HepG2 (cell line): ENCODE data around the gene ULK4. TPM values are rescaled to one million over a fixed set of nuclear protein-coding genes. Genes with fewer than 3 reads are reported as not detected.

Experiments
- ELF3 ChIP-seq: IDR thresholded peaks from 2 replicates; pipeline ENCODE4 v1.6.1; 2016; ENCODE audit warnings: missing genetic modification reagents, missing compliant biosample characterization
- GZF1 ChIP-seq: sonication (generic); formaldehyde crosslinking; IDR thresholded peaks from 2 replicates; pipeline ENCODE4 v1.5.1; 2020; ENCODE audit warnings: mild to moderate bottlenecking, missing genetic modification reagents
- HDAC2 ChIP-seq: sonication (generic); formaldehyde crosslinking; IDR thresholded peaks from 2 replicates; pipeline ENCODE4 v1.4.0; 2020; ENCODE audit warnings: missing genetic modification reagents
- RARA ChIP-seq: IDR thresholded peaks from 2 replicates; pipeline ENCODE4 v1.6.1; 2016; ENCODE audit warnings: missing genetic modification reagents, missing compliant biosample characterization
- ZNF251 ChIP-seq: sonication (generic); formaldehyde crosslinking; IDR thresholded peaks from 2 replicates; pipeline ENCODE4 v1.9.0; 2021; ENCODE audit warnings: mild to moderate bottlenecking, missing genetic modification reagents
- ZNF263 ChIP-seq: sonication (generic); formaldehyde crosslinking; IDR thresholded peaks from 2 replicates; pipeline ENCODE4 v1.4.0; 2020; ENCODE audit warnings: missing genetic modification reagents
- ZNF670 ChIP-seq: sonication (generic); formaldehyde crosslinking; IDR thresholded peaks from 2 replicates; pipeline ENCODE4 v1.8.0; 2022; ENCODE audit warnings: mild to moderate bottlenecking, missing genetic modification reagents, borderline replicate concordance
- ZXDC ChIP-seq: sonication (generic); formaldehyde crosslinking; IDR thresholded peaks from 2 replicates; pipeline ENCODE4 v1.5.0; 2020; ENCODE audit warnings: mild to moderate bottlenecking, missing genetic modification reagents
- polyA plus RNA-seq, 8 experiments: library from polyadenylated mRNA; depleted of rRNA in 3 of 8; stranded (reverse) in 7 of 8; unstranded in 1 of 8; fragments of >200 nt; fragmentation: Illumina TruSeq in 4 of 8; extraction: Trizol in 4 of 8; gene quantifications; 2 replicates each; pipeline versions ENCODE4 v1.2.1 to v1.2.3, GENCODE V29; 2011 to 2016; ENCODE audit warnings: low read depth in 4 of 8, missing spikeins in 1 of 8, mixed read lengths in 1 of 8; ENCODE audit not compliant: insufficient read depth in 1 of 8
- total RNA-seq, 5 experiments: library from RNA; depleted of rRNA; stranded (reverse); fragments of >200 nt; fragmentation: Illumina TruSeq; extraction: Trizol; gene quantifications; 2 replicates each; pipeline ENCODE4 v1.2.3, GENCODE V29; 2016; ENCODE audit warnings: low read depth in 1 of 5
- TF ChIP-seq, protein P1 (sequence below): sonication (generic); formaldehyde crosslinking; IDR thresholded peaks from 2 replicates; pipeline ENCODE4 v1.5.1; 2020; ENCODE audit warnings: mild to moderate bottlenecking, missing genetic modification reagents, borderline replicate concordance
- TF ChIP-seq, protein P2 (sequence below), 2 experiments: fragments of 450-650 bp in 1 of 2; sonication (generic) in 1 of 2; formaldehyde crosslinking in 1 of 2; IDR thresholded peaks; 2 replicates each; pipeline versions ENCODE4 v1.6.1 to v1.8.0; 2016 to 2022; ENCODE audit warnings: antibody characterized with exemption in 1 of 2, mild to moderate bottlenecking in 1 of 2, missing genetic modification reagents in 1 of 2

Gene ULK4
- total and polyA plus RNA-seq, 2 of the 13 experiments (the other 11 are each of a cell fraction or from before 2014, with no cell fraction given), result 6.7 to 11.8 TPM

DNA sequence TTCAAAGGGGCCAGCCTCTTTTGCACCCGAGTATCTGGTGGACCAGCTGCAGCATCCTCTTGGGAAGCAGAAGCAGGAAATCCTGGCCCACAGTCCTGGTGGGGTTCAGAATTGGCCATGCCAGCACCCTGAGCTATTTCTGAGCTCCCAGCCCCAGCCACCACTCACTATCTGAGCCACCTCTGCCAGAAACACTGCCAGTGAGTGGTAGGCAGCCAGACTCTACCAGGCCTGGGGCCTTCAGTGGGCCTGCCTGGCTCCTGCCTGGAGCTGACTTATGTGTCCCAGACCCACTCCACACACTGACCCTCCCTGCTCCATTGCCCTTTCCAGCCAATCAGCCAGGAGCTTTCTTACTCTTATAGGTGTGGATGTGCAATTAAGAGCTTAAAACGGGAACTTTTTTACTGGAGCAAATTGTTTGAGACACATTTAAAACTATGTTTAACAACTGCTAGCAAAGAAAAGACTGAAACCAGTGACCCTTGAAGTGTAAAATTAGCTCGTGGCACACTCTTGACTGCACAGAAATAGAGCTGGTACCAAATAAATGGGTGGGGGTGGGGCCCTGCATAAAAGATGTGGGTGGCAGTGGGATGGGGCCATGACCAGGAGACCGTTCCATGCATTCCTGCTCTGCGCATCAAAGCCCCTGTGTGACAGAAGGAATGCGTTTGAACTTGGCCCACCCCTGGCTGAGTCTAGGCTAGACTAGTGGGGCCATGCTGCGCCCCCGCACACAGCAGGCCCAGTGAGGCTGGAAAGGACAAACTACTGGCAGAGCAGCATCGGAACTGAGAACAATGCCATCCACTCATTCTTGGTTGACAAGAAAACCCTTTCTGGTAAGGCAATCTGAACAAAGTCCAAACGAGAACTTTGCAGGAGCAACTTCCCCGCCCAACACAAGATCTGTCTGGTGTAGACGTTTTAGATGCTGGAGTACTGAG, 714.6 kb downstream of the ULK4 start (continued):
- TF ChIP-seq ZXDC (CRISPR knock-in tag) (no peak), ZNF263 (no peak), RARA (CRISPR knock-in tag) (peak; percentile 91), ZNF251 (CRISPR knock-in tag) (no peak), GZF1 (CRISPR knock-in tag) (no peak), ELF3 (CRISPR knock-in tag) (peak; percentile 20; the same call in 1 of the 2 replicates), HDAC2 (CRISPR knock-in tag) (peak; percentile 76), ZNF670 (CRISPR knock-in tag) (no peak)
- TF ChIP-seq, protein P1, sequence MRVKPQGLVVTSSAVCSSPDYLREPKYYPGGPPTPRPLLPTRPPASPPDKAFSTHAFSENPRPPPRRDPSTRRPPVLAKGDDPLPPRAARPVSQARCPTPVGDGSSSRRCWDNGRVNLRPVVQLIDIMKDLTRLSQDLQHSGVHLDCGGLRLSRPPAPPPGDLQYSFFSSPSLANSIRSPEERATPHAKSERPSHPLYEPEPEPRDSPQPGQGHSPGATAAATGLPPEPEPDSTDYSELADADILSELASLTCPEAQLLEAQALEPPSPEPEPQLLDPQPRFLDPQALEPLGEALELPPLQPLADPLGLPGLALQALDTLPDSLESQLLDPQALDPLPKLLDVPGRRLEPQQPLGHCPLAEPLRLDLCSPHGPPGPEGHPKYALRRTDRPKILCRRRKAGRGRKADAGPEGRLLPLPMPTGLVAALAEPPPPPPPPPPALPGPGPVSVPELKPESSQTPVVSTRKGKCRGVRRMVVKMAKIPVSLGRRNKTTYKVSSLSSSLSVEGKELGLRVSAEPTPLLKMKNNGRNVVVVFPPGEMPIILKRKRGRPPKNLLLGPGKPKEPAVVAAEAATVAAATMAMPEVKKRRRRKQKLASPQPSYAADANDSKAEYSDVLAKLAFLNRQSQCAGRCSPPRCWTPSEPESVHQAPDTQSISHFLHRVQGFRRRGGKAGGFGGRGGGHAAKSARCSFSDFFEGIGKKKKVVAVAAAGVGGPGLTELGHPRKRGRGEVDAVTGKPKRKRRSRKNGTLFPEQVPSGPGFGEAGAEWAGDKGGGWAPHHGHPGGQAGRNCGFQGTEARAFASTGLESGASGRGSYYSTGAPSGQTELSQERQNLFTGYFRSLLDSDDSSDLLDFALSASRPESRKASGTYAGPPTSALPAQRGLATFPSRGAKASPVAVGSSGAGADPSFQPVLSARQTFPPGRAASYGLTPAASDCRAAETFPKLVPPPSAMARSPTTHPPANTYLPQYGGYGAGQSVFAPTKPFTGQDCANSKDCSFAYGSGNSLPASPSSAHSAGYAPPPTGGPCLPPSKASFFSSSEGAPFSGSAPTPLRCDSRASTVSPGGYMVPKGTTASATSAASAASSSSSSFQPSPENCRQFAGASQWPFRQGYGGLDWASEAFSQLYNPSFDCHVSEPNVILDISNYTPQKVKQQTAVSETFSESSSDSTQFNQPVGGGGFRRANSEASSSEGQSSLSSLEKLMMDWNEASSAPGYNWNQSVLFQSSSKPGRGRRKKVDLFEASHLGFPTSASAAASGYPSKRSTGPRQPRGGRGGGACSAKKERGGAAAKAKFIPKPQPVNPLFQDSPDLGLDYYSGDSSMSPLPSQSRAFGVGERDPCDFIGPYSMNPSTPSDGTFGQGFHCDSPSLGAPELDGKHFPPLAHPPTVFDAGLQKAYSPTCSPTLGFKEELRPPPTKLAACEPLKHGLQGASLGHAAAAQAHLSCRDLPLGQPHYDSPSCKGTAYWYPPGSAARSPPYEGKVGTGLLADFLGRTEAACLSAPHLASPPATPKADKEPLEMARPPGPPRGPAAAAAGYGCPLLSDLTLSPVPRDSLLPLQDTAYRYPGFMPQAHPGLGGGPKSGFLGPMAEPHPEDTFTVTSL (CRISPR knock-in tag), result 0 out of 2 replicates have a peak, but pooled peaks have one; percentile 23
- TF ChIP-seq, protein P2, sequence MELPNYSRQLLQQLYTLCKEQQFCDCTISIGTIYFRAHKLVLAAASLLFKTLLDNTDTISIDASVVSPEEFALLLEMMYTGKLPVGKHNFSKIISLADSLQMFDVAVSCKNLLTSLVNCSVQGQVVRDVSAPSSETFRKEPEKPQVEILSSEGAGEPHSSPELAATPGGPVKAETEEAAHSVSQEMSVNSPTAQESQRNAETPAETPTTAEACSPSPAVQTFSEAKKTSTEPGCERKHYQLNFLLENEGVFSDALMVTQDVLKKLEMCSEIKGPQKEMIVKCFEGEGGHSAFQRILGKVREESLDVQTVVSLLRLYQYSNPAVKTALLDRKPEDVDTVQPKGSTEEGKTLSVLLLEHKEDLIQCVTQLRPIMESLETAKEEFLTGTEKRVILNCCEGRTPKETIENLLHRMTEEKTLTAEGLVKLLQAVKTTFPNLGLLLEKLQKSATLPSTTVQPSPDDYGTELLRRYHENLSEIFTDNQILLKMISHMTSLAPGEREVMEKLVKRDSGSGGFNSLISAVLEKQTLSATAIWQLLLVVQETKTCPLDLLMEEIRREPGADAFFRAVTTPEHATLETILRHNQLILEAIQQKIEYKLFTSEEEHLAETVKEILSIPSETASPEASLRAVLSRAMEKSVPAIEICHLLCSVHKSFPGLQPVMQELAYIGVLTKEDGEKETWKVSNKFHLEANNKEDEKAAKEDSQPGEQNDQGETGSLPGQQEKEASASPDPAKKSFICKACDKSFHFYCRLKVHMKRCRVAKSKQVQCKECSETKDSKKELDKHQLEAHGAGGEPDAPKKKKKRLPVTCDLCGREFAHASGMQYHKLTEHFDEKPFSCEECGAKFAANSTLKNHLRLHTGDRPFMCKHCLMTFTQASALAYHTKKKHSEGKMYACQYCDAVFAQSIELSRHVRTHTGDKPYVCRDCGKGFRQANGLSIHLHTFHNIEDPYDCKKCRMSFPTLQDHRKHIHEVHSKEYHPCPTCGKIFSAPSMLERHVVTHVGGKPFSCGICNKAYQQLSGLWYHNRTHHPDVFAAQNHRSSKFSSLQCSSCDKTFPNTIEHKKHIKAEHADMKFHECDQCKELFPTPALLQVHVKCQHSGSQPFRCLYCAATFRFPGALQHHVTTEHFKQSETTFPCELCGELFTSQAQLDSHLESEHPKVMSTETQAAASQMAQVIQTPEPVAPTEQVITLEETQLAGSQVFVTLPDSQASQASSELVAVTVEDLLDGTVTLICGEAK (IDR thresholded peaks at IDR 0.05), result no peak
- TF ChIP-seq, protein P2 (CRISPR knock-in tag; IDR thresholded peaks at IDR 0.05), result no peak
